Kidney epithelial cell (primary cell): ENCODE measurements around the gene ZNF593. TPM values are rescaled to one million over a fixed set of nuclear protein-coding genes. Genes with fewer than 3 reads are reported as not detected.

Source experiments
- DNase-seq: peaks from one replicate; pipeline ENCODE4 v3.0.0-alpha.2; 2010; ENCODE audit warnings: low read depth
- H3K27me3 ChIP-seq: 2 replicates; pipeline ENCODE4 v1.6.0; 2011; ENCODE audit warnings: low read length; ENCODE audit not compliant: control insufficient read depth, insufficient read depth
- H3K36me3 ChIP-seq: 2 replicates; pipeline ENCODE4 v1.5.1; 2011; ENCODE audit warnings: low read length; ENCODE audit not compliant: control insufficient read depth, insufficient read depth
- H3K4me3 ChIP-seq: 2 replicates; pipeline ENCODE4 v1.5.1; 2011; ENCODE audit warnings: low read depth, mild to moderate bottlenecking, control low read depth, low read length
- total RNA-seq: library from RNA; depleted of rRNA; stranded (reverse); fragments of >200 nt; gene quantifications from 2 replicates; pipeline ENCODE4 v1.2.3, GENCODE V29; 2015
- TF ChIP-seq, protein P1 (sequence below): IDR thresholded peaks from 2 replicates; pipeline ENCODE4 v1.5.1; 2011; ENCODE audit warnings: mild to moderate bottlenecking, moderate library complexity, low read length, control low read depth, inconsistent platforms; ENCODE audit not compliant: insufficient read depth, poor library complexity, severe bottlenecking

The ZNF593 gene
- total RNA-seq, 1 donor from 2014 or later = 53.0 TPM

GRCh38 chr1:26125946-26126320 lies 43.8 kb upstream of the ZNF593 start:
- H3K4me3 ChIP-seq = no peak overlapping the region

GRCh38 chr1:26126321-26127084 lies 43.2 kb upstream of the ZNF593 start:
- DNase-seq = no peak

More at GRCh38 chr1:26125946-26126320, 43.8 kb upstream of the ZNF593 start:
- DNase-seq = no peak
- Histone ChIP-seq H3K36me3 (no peaks in the 10 kb centered on the region), H3K27me3 (no peaks in the 10 kb centered on the region)
- TF ChIP-seq, protein P1, sequence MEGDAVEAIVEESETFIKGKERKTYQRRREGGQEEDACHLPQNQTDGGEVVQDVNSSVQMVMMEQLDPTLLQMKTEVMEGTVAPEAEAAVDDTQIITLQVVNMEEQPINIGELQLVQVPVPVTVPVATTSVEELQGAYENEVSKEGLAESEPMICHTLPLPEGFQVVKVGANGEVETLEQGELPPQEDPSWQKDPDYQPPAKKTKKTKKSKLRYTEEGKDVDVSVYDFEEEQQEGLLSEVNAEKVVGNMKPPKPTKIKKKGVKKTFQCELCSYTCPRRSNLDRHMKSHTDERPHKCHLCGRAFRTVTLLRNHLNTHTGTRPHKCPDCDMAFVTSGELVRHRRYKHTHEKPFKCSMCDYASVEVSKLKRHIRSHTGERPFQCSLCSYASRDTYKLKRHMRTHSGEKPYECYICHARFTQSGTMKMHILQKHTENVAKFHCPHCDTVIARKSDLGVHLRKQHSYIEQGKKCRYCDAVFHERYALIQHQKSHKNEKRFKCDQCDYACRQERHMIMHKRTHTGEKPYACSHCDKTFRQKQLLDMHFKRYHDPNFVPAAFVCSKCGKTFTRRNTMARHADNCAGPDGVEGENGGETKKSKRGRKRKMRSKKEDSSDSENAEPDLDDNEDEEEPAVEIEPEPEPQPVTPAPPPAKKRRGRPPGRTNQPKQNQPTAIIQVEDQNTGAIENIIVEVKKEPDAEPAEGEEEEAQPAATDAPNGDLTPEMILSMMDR = no peak

GRCh38 chr1:26127235-26128163 lies 42.2 kb upstream of the ZNF593 start:
- DNase-seq = no peak
- Histone ChIP-seq H3K4me3 (no peak overlapping the region), H3K27me3 (no peaks in the 10 kb centered on the region), H3K36me3 (no peaks in the 10 kb centered on the region)
- TF ChIP-seq, protein P1 = no peak

More at GRCh38 chr1:26126321-26127084, 43.2 kb upstream of the ZNF593 start:
- TF ChIP-seq, protein P1 = no peak
- Histone ChIP-seq H3K4me3 (no peak overlapping the region), H3K36me3 (no peaks in the 10 kb centered on the region), H3K27me3 (no peaks in the 10 kb centered on the region)

- Histone ChIP-seq H3K4me3 (no peak overlapping the region), H3K36me3 (no peaks in the 10 kb centered on the region), H3K27me3 (no peaks in the 10 kb centered on the region)
- TF ChIP-seq, protein P1 = no peak
- DNase-seq = no peak
Measured at GRCh38 chr1:26129778-26130177, 39.9 kb upstream of the ZNF593 start.

GRCh38 chr1:26130695-26131094 lies 39.0 kb upstream of the ZNF593 start:
- TF ChIP-seq, protein P1 = no peak
- no peak overlapping the region for H3K4me3 ChIP-seq
- DNase-seq = no peak
- H3K36me3 ChIP-seq = no peaks in the 10 kb centered on the region
- H3K27me3 ChIP-seq = no peaks in the 10 kb centered on the region
